Gastroesophageal sphincter (tissue), 4 donors: Measurements from ENCODE around the gene CPA4. TPM values are rescaled to one million over a fixed set of nuclear protein-coding genes. Genes with fewer than 3 reads are reported as not detected.

Source experiments
- ATAC-seq: fragments of 150-250 bp; one replicate; pipeline ENCODE4 v1.9.1; 2016; ENCODE audit warnings: mild to moderate bottlenecking, moderate library complexity
- H3K27ac ChIP-seq, 4 donors: fragments of 200-600 bp; sonication (generic) in 3 of 4; 1 replicate in 3 of 4; 2 replicates in 1 of 4; pipeline ENCODE4 v1.5.1; 2016 to 2019
- H3K27me3 ChIP-seq: fragments of 200-600 bp; sonication (generic); one replicate; pipeline ENCODE4 v1.5.1; 2019
- H3K36me3 ChIP-seq, 2 donors: fragments of 200-600 bp; sonication (generic); one replicate each; pipeline ENCODE4 v1.5.1; 2019; ENCODE audit warnings: control low read depth in 1 of 2
- H3K4me1 ChIP-seq, 3 donors: fragments of 200-600 bp; sonication (generic); 1 replicate in 2 of 3; 2 replicates in 1 of 3; pipeline ENCODE4 v1.5.1; 2016 to 2019; ENCODE audit warnings: control low read depth in 2 of 3
- H3K4me3 ChIP-seq, 2 donors: fragments of 200-600 bp; sonication (generic); one replicate each; pipeline ENCODE4 v1.5.1; 2019; ENCODE audit warnings: mild to moderate bottlenecking in 1 of 2, moderate library complexity in 1 of 2
- H3K9me3 ChIP-seq, 3 donors: fragments of 200-600 bp; sonication (generic); one replicate each; pipeline ENCODE4 v1.5.1; 2017 to 2019; ENCODE audit warnings: control low read depth in 2 of 3
- CTCF ChIP-seq, 4 experiments: fragments of 200-600 bp in 2 of 4; fragments of 450-650 bp in 2 of 4; sonication (generic) in 1 of 4; IDR thresholded peaks; one replicate each; pipeline ENCODE4 v1.5.1; 2017 to 2019; ENCODE audit warnings: antibody characterized with exemption in 4 of 4, mild to moderate bottlenecking in 2 of 4, moderate library complexity in 2 of 4
- EP300 ChIP-seq: sonication (generic); formaldehyde crosslinking; IDR thresholded peaks from one replicate; pipeline ENCODE4 v1.6.1; 2017; ENCODE audit warnings: antibody characterized with exemption, mild to moderate bottlenecking
- POLR2A ChIP-seq, 2 donors: fragments of 450-650 bp; IDR thresholded peaks; one replicate each; pipeline ENCODE4 v1.6.1; 2017; ENCODE audit warnings: antibody characterized with exemption in 2 of 2, mild to moderate bottlenecking in 2 of 2, moderate library complexity in 1 of 2
- POLR2AphosphoS5 ChIP-seq: sonication (generic); formaldehyde crosslinking; IDR thresholded peaks from one replicate; pipeline ENCODE4 v1.6.1; 2017; ENCODE audit warnings: antibody characterized with exemption
- WGBS, 2 donors: methylation state at CpG; one replicate each; pipeline ENCODE4 v1.1.5; 2018; ENCODE audit warnings: low coverage in 1 of 2; 5-methylcytosine and 5-hydroxymethylcytosine counted together
- total RNA-seq, 4 donors: library from RNA; depleted of rRNA; stranded (reverse); fragments of >200 nt; gene quantifications; one replicate each; pipeline ENCODE4 v1.1.0, GENCODE V29; 2016

The CPA4 gene
- total RNA-seq, 4 donors from 2014 or later = 0.93 TPM; not detected in 3

GRCh38 chr7:130279286-130279685, 13.7 kb upstream of the CPA4 start:
- Histone ChIP-seq H3K27me3 (no peaks in the 10 kb centered on the region), H3K9me3 (no peaks in the 10 kb centered on the region), H3K36me3 (no peaks in the 10 kb centered on the region), H3K4me3 (no peak overlapping the region), H3K4me1 (peaks cover 0 to 3% (median 0%) of the 10 kb centered on the region in 3 donors), H3K27ac (no peak overlapping the region)
- ATAC-seq = no peak
- WGBS, 2 donors = 50% methylated on average over 1 of the region's 2 CpGs
- TF ChIP-seq EP300 (no peak), POLR2AphosphoS5 (no peak)

DNA sequence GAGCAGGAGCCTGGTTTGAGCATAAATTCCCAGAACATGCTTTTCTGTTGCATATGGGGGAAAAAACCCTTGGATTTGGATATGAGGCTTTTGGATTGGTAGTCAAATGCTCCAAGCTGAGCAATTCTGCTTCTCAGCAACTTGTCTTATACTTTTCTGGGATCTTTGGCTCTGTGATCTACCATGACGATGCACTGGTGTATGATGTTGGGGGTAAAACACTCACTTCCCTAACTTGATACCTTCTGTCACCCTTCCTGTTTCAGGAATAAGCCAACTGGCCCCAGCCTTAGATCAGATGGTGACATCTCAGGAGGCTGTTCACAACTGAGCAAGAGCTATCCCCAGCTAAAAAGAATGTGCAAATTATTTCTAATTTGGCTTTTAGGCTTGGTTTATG, 13.1 kb upstream of the CPA4 start:
- Histone ChIP-seq H3K4me1 (no peaks in the 10 kb centered on the region), H3K27ac (no peak overlapping the region), H3K9me3 (no peaks in the 10 kb centered on the region), H3K27me3 (no peaks in the 10 kb centered on the region), H3K36me3 (no peaks in the 10 kb centered on the region), H3K4me3 (no peak overlapping the region)
- no peak for ATAC-seq
- no peak for TF ChIP-seq CTCF (IDR thresholded peaks at IDR 0.05)
- no peak for TF ChIP-seq EP300
- no peak for TF ChIP-seq POLR2AphosphoS5
- TF ChIP-seq POLR2A (IDR thresholded peaks at IDR 0.05) = no peak
- 100% methylated on average over 1 of the region's 1 CpG; no CpG with 5 or more reads in 1 of the 2 donors for WGBS, 2 donors

DNA sequence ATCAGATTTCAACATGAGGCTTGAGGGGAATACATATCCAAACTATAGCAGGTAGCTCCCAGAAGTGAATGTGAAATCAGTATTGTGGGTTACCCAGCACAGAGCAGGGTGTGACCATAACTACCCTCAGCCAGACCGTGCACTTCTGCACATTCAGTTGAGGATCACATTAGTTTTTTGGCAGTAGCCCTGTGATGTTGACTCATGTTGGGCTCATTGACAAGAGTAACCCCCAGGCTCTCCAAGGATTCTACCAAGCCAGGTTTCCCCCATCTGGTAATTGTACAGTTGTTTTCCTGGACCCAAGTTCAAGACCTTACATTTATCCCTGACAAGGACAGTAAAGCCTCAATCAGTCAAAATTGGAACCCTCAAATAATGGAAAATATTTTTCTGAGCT, 11.7 kb upstream of the CPA4 start:
- TF ChIP-seq POLR2AphosphoS5 (no peak), EP300 (no peak), CTCF (IDR thresholded peaks at IDR 0.05) (no peak), POLR2A (IDR thresholded peaks at IDR 0.05) (no peak)
- Histone ChIP-seq H3K36me3 (no peaks in the 10 kb centered on the region), H3K27me3 (no peaks in the 10 kb centered on the region), H3K9me3 (no peaks in the 10 kb centered on the region), H3K4me3 (no peak overlapping the region), H3K4me1 (no peaks in the 10 kb centered on the region), H3K27ac (no peak overlapping the region)
- WGBS, 2 donors = 17 to 75% methylated on average over 1 of the region's 1 CpG
- no peak for ATAC-seq

GRCh38 chr7:130286881-130287280, 6.1 kb upstream of the CPA4 start:
- Histone ChIP-seq H3K9me3 (no peaks in the 10 kb centered on the region), H3K4me3 (no peak overlapping the region), H3K36me3 (no peaks in the 10 kb centered on the region), H3K27me3 (no peaks in the 10 kb centered on the region), H3K27ac (no peak overlapping the region), H3K4me1 (no peaks in the 10 kb centered on the region)
- ATAC-seq = no peak
- TF ChIP-seq POLR2A (IDR thresholded peaks at IDR 0.05) (no peak), POLR2AphosphoS5 (no peak), CTCF (IDR thresholded peaks at IDR 0.05) (no peak)
- 17% methylated on average over 1 of the region's 1 CpG; no CpG with 5 or more reads in 1 of the 2 donors for WGBS, 2 donors

- no peak overlapping the region for H3K27ac ChIP-seq
- H3K27me3 ChIP-seq = no peaks in the 10 kb centered on the region
- ATAC-seq = no peak
- WGBS, 2 donors = 94 to 100% methylated on average over 1 to 4 of the region's 4 CpGs
- no peaks in the 10 kb centered on the region for H3K9me3 ChIP-seq
- TF ChIP-seq EP300 (no peak), CTCF (IDR thresholded peaks at IDR 0.05) (no peak), POLR2A (IDR thresholded peaks at IDR 0.05) (no peak), POLR2AphosphoS5 (no peak)
- no peak overlapping the region for H3K4me3 ChIP-seq
- no peaks in the 10 kb centered on the region for H3K36me3 ChIP-seq
- no peaks in the 10 kb centered on the region for H3K4me1 ChIP-seq
Observed at GRCh38 chr7:130288168-130288567, 4.8 kb upstream of the CPA4 start.
